Raji (cell line): ENCODE data around the gene UGT1A4.

Experiments used
- POLR2A ChIP-seq: IDR thresholded peaks from 2 replicates; pipeline ENCODE4 v1.6.1; 2011; ENCODE audit warnings: low read depth, low read length, control low read depth; ENCODE audit not compliant: insufficient read depth

Gene UGT1A4

GRCh38 chr2:233713262-233713615 lies 5.3 kb upstream of the UGT1A4 start:
- no peak for TF ChIP-seq POLR2A

- no peak for TF ChIP-seq POLR2A
These were observed 4.4 kb upstream of the UGT1A4 start for GRCh38 chr2:233714121-233714520.

- no peak for TF ChIP-seq POLR2A
These were observed 10.3 kb downstream of the UGT1A4 start, which contains the start of gene UGT1A3 for GRCh38 chr2:233728723-233729301. Gene UGT1A3, plus strand, starts transcription at chr2:233729042. Its CDS starts 85 bp downstream, at chr2:233729127.

- no peak for TF ChIP-seq POLR2A
These were observed 22.3 kb downstream of the UGT1A4 start for GRCh38 chr2:233740870-233741269.

- no peak for TF ChIP-seq POLR2A
These were observed 25.1 kb downstream of the UGT1A4 start for GRCh38 chr2:233743464-233744259.

- no peak for TF ChIP-seq POLR2A
These were observed 26.7 kb downstream of the UGT1A4 start for GRCh38 chr2:233745073-233745755.

GRCh38 chr2:233746475-233747282 lies 28.1 kb downstream of the UGT1A4 start:
- no peak for TF ChIP-seq POLR2A

GRCh38 chr2:233747283-233747544 lies 28.7 kb downstream of the UGT1A4 start:
- TF ChIP-seq POLR2A = no peak

- no peak for TF ChIP-seq POLR2A
These were observed 36.5 kb downstream of the UGT1A4 start for GRCh38 chr2:233754872-233755611.

- TF ChIP-seq POLR2A = no peak
These were observed 38.0 kb downstream of the UGT1A4 start for GRCh38 chr2:233756429-233757081.

- no peak for TF ChIP-seq POLR2A
These were observed 39.6 kb downstream of the UGT1A4 start for GRCh38 chr2:233758141-233758540.

GRCh38 chr2:233758849-233759248 lies 40.3 kb downstream of the UGT1A4 start:
- no peak for TF ChIP-seq POLR2A

- TF ChIP-seq POLR2A = no peak
These were observed 41.5 kb downstream of the UGT1A4 start, which contains the start of gene UGT1A1 for GRCh38 chr2:233760043-233760442. Gene UGT1A1, plus strand, starts transcription at chr2:233760270. Its CDS starts 18 bp downstream, at chr2:233760288.
